Prostate gland (tissue), 2 donors: ENCODE results near the gene CHIT1.

Source experiments
- POLR2AphosphoS5 ChIP-seq: sonication (generic); formaldehyde crosslinking; IDR thresholded peaks from one replicate; pipeline ENCODE4 v1.6.1; 2017; ENCODE audit warnings: antibody characterized with exemption
- TF ChIP-seq, protein P1 (sequence below), 4 experiments: fragments of 200-600 bp in 2 of 4; fragments of 450-650 bp in 2 of 4; sonication (generic) in 2 of 4; IDR thresholded peaks; 1 replicate in 3 of 4; 2 replicates in 1 of 4; pipeline ENCODE4 v1.5.1; 2016 to 2019; ENCODE audit warnings: antibody characterized with exemption in 4 of 4, mild to moderate bottlenecking in 2 of 4, moderate library complexity in 2 of 4

DNA sequence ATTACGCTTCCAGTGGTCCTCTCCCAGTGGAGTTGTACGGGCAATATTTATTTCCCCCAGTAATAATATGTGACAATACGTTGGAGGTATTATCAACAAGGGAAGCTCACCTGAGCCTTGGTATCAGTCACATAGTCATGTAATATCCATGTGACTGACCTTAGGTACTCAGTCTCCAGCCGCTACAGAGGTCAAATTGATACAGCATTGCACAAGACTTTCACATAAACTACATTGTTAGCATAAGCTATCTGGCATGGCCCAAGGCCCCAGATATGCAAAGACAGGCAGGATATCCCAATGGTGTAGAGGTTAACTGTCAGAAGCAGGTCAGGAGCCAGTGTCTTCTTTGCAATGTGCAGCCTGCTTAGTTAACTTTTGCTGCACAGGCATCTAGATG, 15.3 kb upstream of the CHIT1 start:
- no peak for TF ChIP-seq POLR2AphosphoS5
- TF ChIP-seq, protein P1, sequence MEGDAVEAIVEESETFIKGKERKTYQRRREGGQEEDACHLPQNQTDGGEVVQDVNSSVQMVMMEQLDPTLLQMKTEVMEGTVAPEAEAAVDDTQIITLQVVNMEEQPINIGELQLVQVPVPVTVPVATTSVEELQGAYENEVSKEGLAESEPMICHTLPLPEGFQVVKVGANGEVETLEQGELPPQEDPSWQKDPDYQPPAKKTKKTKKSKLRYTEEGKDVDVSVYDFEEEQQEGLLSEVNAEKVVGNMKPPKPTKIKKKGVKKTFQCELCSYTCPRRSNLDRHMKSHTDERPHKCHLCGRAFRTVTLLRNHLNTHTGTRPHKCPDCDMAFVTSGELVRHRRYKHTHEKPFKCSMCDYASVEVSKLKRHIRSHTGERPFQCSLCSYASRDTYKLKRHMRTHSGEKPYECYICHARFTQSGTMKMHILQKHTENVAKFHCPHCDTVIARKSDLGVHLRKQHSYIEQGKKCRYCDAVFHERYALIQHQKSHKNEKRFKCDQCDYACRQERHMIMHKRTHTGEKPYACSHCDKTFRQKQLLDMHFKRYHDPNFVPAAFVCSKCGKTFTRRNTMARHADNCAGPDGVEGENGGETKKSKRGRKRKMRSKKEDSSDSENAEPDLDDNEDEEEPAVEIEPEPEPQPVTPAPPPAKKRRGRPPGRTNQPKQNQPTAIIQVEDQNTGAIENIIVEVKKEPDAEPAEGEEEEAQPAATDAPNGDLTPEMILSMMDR (IDR thresholded peaks at IDR 0.05) = no peak
